ENCODE data around the gene TNS1. TPM values are rescaled to one million over a fixed set of nuclear protein-coding genes. Genes with fewer than 3 reads are reported as not detected.
A peak's percentile ranks its signal among the peaks of the same experiment; 100 is the strongest.

Gene TNS1
- total RNA-seq, 1 donor from 2014 or later, result 505 TPM

DNA sequence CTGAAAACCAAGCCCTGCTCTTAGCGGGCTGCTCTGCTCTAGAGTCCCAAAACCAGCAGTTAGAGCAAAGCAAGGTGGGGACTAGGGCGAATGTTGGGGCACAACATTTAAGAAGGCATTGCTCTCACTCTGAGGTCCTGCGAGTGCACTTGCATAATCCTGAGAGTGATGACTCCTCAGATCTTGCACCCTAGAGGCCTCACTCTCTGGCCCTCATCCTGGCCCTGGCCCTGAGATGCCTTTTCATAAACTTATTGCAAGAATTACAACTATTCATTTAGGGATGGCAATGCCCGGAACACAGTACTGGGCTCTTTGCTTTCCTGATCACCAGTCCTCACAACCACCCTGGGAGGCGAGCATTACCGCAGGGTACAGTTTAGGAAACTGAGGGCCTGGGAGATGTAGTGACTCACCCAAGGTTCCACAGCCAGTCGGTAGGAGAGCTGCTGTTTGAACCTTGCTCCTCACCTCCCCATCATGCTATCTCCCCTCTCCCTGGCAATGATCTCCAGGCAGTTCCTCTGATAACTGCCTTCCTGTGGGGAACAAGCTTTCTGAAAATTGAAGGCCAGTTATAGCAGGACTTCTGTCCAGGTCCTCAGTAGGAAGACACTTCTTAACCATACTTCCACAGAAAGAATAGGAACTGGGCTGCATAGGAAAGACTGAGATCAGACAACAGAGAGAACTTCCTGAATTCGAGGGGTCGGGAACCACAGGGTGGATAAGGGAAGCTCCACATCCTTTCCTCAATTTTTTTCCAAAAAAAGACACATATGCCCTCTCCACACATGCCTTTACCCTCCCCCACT is 91.3 kb downstream of the TNS1 start:
- Histone ChIP-seq H3K36me3 (peaks cover 24% of the 10 kb centered on the region), H3K27me3 (ENCODE audit: low read depth) (no peaks in the 10 kb centered on the region), H3K4me1 (peaks cover 98% of the 10 kb centered on the region), H3K4me3 (no peak overlapping the region), H3K9me3 (no peaks in the 10 kb centered on the region), H3K27ac (peak overlapping the region; percentile 84)
- intact Hi-C loops (cut with DNase I), result no loop called here
- TF ChIP-seq CTCF (IDR thresholded peaks at IDR 0.05), result no peak
- DNase-seq, result no peak
- ATAC-seq, result peak; percentile 14 to 28

- Histone ChIP-seq H3K4me3 (no peak overlapping the region), H3K36me3 (peaks cover 28% of the 10 kb centered on the region), H3K27me3 (ENCODE audit: low read depth) (no peaks in the 10 kb centered on the region), H3K9me3 (no peaks in the 10 kb centered on the region), H3K27ac (peak overlapping the region; percentile 84), H3K4me1 (peaks cover 98% of the 10 kb centered on the region)
- no peak for DNase-seq
- TF ChIP-seq CTCF (IDR thresholded peaks at IDR 0.05), result no peak
- intact Hi-C loops (cut with DNase I), result no loop called here
- no peak for ATAC-seq
Measured at GRCh38 chr2:217910875-217911212, 92.0 kb downstream of the TNS1 start.

- Histone ChIP-seq H3K36me3 (peaks cover 34% of the 10 kb centered on the region), H3K9me3 (no peaks in the 10 kb centered on the region), H3K4me1 (peaks cover 98% of the 10 kb centered on the region), H3K4me3 (no peak overlapping the region), H3K27me3 (ENCODE audit: low read depth) (no peaks in the 10 kb centered on the region), H3K27ac (peak overlapping the region; percentile 78)
- no peak for TF ChIP-seq CTCF (IDR thresholded peaks at IDR 0.05)
- intact Hi-C loops (cut with DNase I), result no loop called here
- ATAC-seq, result no peak
- DNase-seq, result no peak
Measured at GRCh38 chr2:217909156-217909820, 93.5 kb downstream of the TNS1 start.

GRCh38 chr2:217908544-217908943 is 94.3 kb downstream of the TNS1 start:
- no peak for ATAC-seq
- no peak for DNase-seq
- Histone ChIP-seq H3K9me3 (no peaks in the 10 kb centered on the region), H3K4me3 (no peak overlapping the region), H3K27me3 (ENCODE audit: low read depth) (no peaks in the 10 kb centered on the region), H3K36me3 (peaks cover 29% of the 10 kb centered on the region), H3K4me1 (peaks cover 98% of the 10 kb centered on the region), H3K27ac (peak overlapping the region; percentile 78)
- TF ChIP-seq CTCF (IDR thresholded peaks at IDR 0.05), result no peak
- intact Hi-C loops (cut with DNase I), result no loop called here

GRCh38 chr2:217907266-217907665 is 95.5 kb downstream of the TNS1 start:
- DNase-seq (no peak), ATAC-seq (no peak)
- intact Hi-C loops (cut with DNase I), result no loop called here
- no peak for TF ChIP-seq CTCF (IDR thresholded peaks at IDR 0.05)
- Histone ChIP-seq H3K27me3 (ENCODE audit: low read depth) (no peaks in the 10 kb centered on the region), H3K27ac (peak overlapping the region; percentile 78), H3K4me1 (peaks cover 98% of the 10 kb centered on the region), H3K4me3 (no peak overlapping the region), H3K36me3 (peaks cover 29% of the 10 kb centered on the region), H3K9me3 (no peaks in the 10 kb centered on the region)
